ENCODE data around the gene PRTFDC1.

Gene PRTFDC1

GRCh38 chr10:24952143-24952706 is at the start of gene PRTFDC1:
PRTFDC1 (minus strand) TSS chr10:24952606; CDS start chr10:24952575, 31 bp downstream.
- TF ChIP-seq MAX (IDR thresholded peaks at IDR 0.05; ENCODE audit: low read depth, low read length) (no peak), POLR2A (IDR thresholded peaks at IDR 0.05; ENCODE audit: extremely low read depth, insufficient read length) (no peak), MYC (IDR thresholded peaks at IDR 0.05; ENCODE audit: low read depth, low read length) (no peak), CTCF (IDR thresholded peaks at IDR 0.05; ENCODE audit: low read depth, low read length) (no peak)
- DNase-seq (ENCODE audit: low read depth), result no peak
- H3K4me3 ChIP-seq (ENCODE audit: low read depth, low read length), result no peak within 1 kb of the TSS

GRCh38 chr10:24998044-24998443 is 45.6 kb upstream of the PRTFDC1 start:
- TF ChIP-seq CTCF (IDR thresholded peaks at IDR 0.05; ENCODE audit: low read depth, low read length), result no peak
- TF ChIP-seq MAX (IDR thresholded peaks at IDR 0.05; ENCODE audit: low read depth, low read length), result no peak
- no peak for TF ChIP-seq POLR2A (IDR thresholded peaks at IDR 0.05; ENCODE audit: extremely low read depth, insufficient read length)
- no peak for DNase-seq (ENCODE audit: low read depth)
- no peak overlapping the region for H3K4me3 ChIP-seq (ENCODE audit: low read depth, low read length)

GRCh38 chr10:24995072-24995471 is 42.7 kb upstream of the PRTFDC1 start:
- no peak overlapping the region for H3K4me3 ChIP-seq (ENCODE audit: low read depth, low read length)

GRCh38 chr10:24993237-24993958 is 41.0 kb upstream of the PRTFDC1 start:
- no peak for TF ChIP-seq CTCF (IDR thresholded peaks at IDR 0.05; ENCODE audit: low read depth, low read length)
- TF ChIP-seq MYC (IDR thresholded peaks at IDR 0.05; ENCODE audit: low read depth, low read length), result no peak
- TF ChIP-seq MAX (IDR thresholded peaks at IDR 0.05; ENCODE audit: low read depth, low read length), result no peak
- TF ChIP-seq POLR2A (IDR thresholded peaks at IDR 0.05; ENCODE audit: extremely low read depth, insufficient read length), result no peak
- DNase-seq (ENCODE audit: low read depth), result no peak
- no peak overlapping the region for H3K4me3 ChIP-seq (ENCODE audit: low read depth, low read length)

More at GRCh38 chr10:24995072-24995471, 42.7 kb upstream of the PRTFDC1 start:
- TF ChIP-seq CTCF (IDR thresholded peaks at IDR 0.05; ENCODE audit: low read depth, low read length), result no peak
- TF ChIP-seq POLR2A (IDR thresholded peaks at IDR 0.05; ENCODE audit: extremely low read depth, insufficient read length), result no peak
- no peak for TF ChIP-seq MAX (IDR thresholded peaks at IDR 0.05; ENCODE audit: low read depth, low read length)
- no peak for TF ChIP-seq MYC (IDR thresholded peaks at IDR 0.05; ENCODE audit: low read depth, low read length)
- no peak for DNase-seq (ENCODE audit: low read depth)

GRCh38 chr10:24992512-24993133 is 40.2 kb upstream of the PRTFDC1 start:
- no peak for DNase-seq (ENCODE audit: low read depth)
- TF ChIP-seq MYC (IDR thresholded peaks at IDR 0.05; ENCODE audit: low read depth, low read length) (no peak), POLR2A (IDR thresholded peaks at IDR 0.05; ENCODE audit: extremely low read depth, insufficient read length) (no peak), CTCF (IDR thresholded peaks at IDR 0.05; ENCODE audit: low read depth, low read length) (no peak), MAX (IDR thresholded peaks at IDR 0.05; ENCODE audit: low read depth, low read length) (no peak)

More at GRCh38 chr10:24992512-24993133, 40.2 kb upstream of the PRTFDC1 start:
- H3K4me3 ChIP-seq (ENCODE audit: low read depth, low read length), result no peak overlapping the region

All from NB4 (cell line).